Right renal pelvis (tissue), 4 donors: ENCODE measurements around the gene BORCS5. TPM values are rescaled to one million over a fixed set of nuclear protein-coding genes. Genes with fewer than 3 reads are reported as not detected.
A peak's percentile ranks its signal among the peaks of the same experiment; 100 is the strongest.

Experiments
- DNase-seq, 4 donors: peaks; one replicate each; pipeline ENCODE4 v3.0.0-alpha.2; 2013; ENCODE audit warnings: low read depth in 4 of 4, low spot score in 3 of 4, missing footprints in 1 of 4
- polyA plus RNA-seq, 4 donors: library from polyadenylated mRNA; unstranded; fragments of 120-200 nt; gene quantifications; one replicate each; pipeline ENCODE4 v1.2.1, GENCODE V29; 2013; ENCODE audit not compliant: insufficient read length in 4 of 4

Gene BORCS5
- polyA plus RNA-seq, 4 donors: 8.2 to 9.2 (median 8.2) TPM

- no peak for DNase-seq
Measured at GRCh38 chr12:12425616-12426015, 68.7 kb downstream of the BORCS5 start.

GRCh38 chr12:12427568-12427967 lies 70.7 kb downstream of the BORCS5 start:
- no peak for DNase-seq

GRCh38 chr12:12428047-12428446 lies 71.2 kb downstream of the BORCS5 start:
- DNase-seq: no peak

- DNase-seq: no peak
Measured at GRCh38 chr12:12428961-12429657, 72.2 kb downstream of the BORCS5 start.

- no peak for DNase-seq
Measured at GRCh38 chr12:12432364-12432763, 75.5 kb downstream of the BORCS5 start.

- DNase-seq: no peak
Measured at GRCh38 chr12:12433203-12433731, 76.4 kb downstream of the BORCS5 start.

GRCh38 chr12:12436831-12437345 lies 80.0 kb downstream of the BORCS5 start:
- no peak for DNase-seq

DNA sequence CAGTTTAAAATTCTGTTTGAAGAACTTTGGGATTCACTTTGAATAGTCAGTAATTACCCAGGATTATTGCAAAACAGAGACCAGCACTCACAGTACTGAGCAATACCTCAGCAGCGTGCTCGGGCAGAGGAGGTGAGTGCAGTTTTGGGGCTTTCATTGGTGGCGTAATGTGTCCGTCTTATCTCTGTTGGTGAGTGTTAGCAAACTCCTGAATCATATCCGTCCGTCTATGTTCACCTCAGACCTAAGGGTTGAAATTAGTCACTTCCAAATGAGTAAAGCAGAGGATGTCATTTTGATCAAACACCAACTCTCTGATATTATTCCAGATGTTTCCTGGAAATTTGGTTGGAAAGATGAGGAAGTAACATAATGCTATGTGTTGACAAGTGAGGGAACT lies 82.8 kb downstream of the BORCS5 start:
- DNase-seq: no peak

DNA sequence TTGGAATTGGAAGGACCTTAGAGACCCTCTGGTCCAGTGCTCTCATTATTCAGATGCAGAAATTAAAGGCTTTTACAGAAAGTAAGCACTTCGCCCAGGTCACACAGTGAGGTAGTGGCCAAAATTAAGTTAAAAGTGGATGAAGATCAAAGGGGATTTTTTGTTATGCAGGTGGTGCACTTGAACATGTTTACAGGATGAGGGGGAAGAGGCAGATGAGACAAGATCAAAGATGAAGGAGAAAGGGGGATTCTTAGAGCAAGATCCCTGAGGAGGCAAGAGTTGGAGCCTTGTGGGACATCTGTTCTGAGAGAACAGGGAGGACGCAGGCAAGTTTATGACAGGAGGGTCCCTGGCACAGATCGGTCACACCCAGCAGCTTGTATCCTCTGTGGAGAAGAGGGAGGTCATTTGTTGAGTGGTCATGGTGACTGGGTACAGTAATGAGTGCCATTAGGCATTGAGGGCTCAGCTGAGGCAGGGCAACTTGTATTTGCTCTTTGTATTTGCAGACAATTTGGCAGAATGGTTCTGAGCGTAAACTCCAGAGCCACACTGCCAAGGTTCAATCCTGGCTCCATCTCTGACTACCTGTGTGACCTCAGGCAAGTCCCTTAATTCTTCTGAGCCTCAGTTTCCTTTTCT lies 84.0 kb downstream of the BORCS5 start:
- no peak for DNase-seq

DNA sequence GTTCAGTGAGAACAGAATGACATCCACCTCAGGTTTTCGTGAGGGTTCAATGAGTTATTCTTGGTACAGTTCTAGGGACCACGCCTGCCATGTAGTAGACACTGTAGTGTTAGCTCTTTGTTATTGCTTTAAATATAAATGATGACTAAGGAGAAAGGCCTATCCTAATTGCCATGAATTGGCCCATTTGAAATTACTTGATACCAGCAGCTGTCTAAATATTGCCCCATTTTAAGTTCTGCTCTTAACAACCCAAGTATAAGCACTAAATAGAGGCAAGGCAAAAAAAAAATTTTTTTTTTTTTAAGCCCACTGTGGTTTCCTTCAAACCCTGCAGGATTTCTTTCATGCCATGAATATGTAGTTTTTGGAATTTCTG lies 84.5 kb downstream of the BORCS5 start:
- no peak for DNase-seq

DNA sequence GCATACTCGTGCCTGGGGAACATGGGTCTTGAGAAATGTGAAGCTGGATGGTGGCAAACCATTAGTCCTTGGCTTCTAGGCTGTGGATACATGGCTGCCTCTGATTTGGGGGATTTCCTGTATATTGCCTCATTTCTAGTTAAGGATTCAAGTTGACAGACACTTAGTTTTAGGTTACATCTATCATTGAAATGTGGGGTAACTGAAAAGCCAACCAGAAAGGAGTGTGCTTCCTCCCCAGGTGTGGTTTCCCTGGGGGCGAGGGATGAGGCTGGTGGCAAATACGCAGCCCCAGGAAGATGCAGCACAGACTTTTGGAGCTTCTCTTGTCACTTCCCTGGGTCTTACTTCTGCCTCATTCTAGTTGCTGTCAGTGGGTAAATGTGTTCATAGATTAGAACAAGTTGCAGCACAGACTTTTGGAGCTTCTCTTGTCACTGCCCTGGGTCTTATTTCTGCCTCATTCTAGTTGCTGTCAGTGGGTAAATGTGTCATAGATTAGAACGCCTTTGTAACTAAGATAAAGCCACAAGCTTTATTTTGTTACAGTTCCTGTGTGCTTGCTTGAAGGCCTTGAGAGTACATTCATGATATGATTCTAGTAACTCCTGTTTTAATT lies 85.1 kb downstream of the BORCS5 start:
- no peak for DNase-seq

DNA sequence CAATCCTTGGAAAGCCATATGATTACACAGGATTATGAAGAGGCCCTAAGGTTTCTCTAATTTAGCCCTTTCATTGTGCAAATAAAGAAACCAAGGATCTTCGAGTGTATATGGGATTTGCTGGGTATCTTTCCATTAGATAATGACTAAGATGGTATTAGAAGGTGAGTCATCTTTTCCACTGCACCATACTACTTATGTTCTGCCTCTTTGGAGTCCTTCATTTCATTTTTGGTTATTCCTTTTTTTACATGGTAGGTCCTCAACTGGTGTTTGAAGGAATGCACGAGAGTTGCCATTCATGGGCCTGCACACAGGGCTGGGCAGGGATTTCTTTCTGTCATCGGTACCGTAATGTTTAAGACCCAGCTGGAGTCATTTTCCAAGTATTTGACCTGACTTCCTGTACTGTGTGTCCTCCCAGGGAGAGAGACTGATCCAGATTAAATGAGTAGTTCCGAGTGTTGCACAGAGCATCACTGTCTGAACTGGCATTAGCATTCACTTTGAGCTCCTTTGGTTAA lies 85.7 kb downstream of the BORCS5 start:
- DNase-seq: no peak

DNA sequence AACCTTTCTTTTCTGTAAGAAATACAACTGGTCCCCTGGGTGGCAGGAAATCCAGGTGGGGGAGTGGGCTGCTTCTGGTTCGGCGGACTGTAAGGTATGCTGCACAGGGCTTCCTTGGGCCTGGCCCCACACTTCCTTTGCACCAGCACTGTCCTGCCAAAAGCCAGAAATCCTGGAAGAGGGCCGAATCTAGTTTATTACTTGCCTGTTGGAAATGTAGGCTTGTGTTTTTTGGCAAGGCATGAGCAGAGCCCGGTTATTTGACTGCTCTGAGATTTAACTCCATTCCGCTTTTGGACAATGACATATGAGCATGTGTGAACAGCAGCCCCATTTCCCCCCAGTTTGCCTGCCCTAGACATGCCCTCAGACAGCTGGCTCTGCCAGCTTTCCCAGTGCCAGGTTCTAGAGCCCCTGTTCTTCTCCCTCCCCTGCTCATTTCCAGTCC lies 86.6 kb downstream of the BORCS5 start:
- DNase-seq: peak; percentile 7 to 31 (median 18)

- no peak for DNase-seq
Measured at GRCh38 chr12:12445165-12445881, 88.4 kb downstream of the BORCS5 start.

DNA sequence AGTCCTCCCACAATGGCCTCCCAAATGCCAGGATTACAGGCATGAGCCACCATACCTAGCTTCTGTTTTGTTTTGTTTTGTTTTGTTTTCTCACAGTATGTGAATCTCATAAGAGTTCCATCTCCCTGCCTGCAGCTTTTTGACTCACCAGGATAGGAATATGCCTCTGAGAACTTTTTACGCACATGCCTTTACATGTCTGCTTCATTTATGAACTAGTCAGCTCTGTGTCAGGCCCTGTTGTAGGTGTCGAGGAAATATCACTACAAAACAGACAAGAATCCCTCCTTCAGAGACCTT lies 89.0 kb downstream of the BORCS5 start:
- DNase-seq: no peak

- no peak for DNase-seq
Measured at GRCh38 chr12:12446786-12447185, 89.9 kb downstream of the BORCS5 start.

DNA sequence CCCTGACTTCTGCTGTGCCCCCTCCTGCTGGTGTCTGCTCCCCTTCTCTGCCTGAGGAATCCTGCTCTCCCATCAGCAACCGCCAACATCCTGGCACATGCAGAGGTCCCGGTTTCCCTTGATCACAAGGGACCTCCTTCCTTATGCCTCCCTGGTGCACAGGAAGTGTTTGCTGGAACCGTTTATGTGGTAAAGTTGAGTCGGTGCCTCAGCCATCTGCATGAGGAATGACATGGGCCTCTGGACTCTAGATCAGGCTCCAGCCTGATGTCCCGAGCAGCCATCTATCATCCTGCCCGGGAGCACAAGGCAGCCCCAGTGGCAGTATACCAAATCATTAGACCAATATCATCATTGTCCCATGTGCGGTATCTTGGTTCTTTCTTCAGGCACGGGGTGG lies 90.4 kb downstream of the BORCS5 start:
- no peak for DNase-seq

DNA sequence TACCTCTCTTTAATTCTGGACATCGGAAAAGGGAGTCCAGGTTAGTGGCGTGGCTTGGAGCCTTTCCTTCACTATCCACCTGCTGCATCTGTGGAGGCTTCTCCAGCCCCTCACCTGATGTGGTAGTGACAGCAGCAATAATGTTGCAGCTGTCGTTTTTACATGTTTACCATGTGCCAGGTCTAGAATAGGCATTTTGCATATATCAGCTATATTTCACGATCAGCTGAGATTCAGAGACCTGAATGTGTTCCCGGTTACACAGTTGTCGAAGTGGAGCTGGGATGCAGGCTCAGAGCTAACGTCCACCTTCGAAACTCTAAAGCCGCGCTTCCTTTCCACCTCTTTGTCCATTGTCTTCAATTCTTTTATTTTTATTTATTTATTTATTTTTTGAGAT lies 91.0 kb downstream of the BORCS5 start:
- DNase-seq: no peak

DNA sequence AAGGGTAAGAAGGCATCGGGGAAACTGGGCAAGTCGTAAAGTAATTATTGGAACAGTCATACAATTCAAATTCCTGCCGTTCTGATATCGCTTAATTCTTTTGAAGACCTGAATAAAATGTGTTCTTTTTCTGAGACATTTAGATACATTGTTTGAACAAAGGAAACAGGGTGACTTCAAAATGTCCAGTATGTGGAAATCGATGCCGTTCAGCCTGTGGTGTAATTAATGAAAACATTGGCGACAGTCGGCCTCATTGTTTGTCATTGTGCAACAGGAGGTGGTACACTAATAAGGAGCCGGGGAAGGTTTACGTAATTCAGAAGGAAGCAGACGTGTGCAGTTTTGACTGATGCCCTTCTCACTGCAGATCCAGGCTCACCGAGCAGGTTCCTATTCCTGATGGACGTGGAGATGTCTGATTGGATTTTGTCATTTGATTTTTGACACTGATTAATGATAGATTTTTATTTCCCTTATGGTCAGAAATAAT lies 92.7 kb downstream of the BORCS5 start:
- no peak for DNase-seq

- no peak for DNase-seq
Measured at GRCh38 chr12:12450043-12450471, 93.2 kb downstream of the BORCS5 start.

DNA sequence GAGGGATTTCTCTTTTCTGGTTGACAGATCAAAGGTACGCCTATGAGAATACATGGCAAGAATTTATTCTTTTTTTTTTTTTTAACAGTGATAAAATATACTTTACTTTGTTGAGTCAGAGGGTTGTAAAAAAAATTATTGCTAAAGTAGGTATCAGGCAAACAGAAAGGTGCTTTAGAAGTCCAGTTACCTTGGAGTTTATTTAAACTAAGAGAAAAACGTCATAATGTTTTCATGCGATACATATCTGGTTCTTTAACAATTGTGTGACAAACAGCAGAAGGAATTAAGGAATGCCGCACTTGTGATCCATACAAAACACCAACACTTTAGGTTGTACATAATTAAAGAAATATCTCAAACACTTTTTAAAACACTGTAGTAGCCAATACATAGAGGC lies 94.2 kb downstream of the BORCS5 start:
- no peak for DNase-seq
